ENCODE results near the gene PAK6. TPM values are rescaled to one million over a fixed set of nuclear protein-coding genes. Genes with fewer than 3 reads are reported as not detected.
A peak's percentile ranks its signal among the peaks of the same experiment; 100 is the strongest.

PAK6 gene
- total and polyA plus RNA-seq, 9 of the 15 experiments (the other 6 are each of a cell fraction or from before 2014, with no cell fraction given), result 0.03 to 0.74 (median 0.16) TPM; not detected in 2

- TF ChIP-seq, protein P1, sequence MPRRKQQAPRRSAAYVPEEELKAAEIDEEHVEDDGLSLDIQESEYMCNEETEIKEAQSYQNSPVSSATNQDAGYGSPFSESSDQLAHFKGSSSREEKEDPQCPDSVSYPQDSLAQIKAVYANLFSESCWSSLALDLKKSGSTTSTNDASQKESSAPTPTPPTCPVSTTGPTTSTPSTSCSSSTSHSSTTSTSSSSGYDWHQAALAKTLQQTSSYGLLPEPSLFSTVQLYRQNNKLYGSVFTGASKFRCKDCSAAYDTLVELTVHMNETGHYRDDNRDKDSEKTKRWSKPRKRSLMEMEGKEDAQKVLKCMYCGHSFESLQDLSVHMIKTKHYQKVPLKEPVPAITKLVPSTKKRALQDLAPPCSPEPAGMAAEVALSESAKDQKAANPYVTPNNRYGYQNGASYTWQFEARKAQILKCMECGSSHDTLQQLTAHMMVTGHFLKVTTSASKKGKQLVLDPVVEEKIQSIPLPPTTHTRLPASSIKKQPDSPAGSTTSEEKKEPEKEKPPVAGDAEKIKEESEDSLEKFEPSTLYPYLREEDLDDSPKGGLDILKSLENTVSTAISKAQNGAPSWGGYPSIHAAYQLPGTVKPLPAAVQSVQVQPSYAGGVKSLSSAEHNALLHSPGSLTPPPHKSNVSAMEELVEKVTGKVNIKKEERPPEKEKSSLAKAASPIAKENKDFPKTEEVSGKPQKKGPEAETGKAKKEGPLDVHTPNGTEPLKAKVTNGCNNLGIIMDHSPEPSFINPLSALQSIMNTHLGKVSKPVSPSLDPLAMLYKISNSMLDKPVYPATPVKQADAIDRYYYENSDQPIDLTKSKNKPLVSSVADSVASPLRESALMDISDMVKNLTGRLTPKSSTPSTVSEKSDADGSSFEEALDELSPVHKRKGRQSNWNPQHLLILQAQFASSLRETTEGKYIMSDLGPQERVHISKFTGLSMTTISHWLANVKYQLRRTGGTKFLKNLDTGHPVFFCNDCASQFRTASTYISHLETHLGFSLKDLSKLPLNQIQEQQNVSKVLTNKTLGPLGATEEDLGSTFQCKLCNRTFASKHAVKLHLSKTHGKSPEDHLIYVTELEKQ (CRISPR knock-in tag; IDR thresholded peaks at IDR 0.05), result no peak
- no peak for TF ChIP-seq GABPB1 (CRISPR knock-in tag; IDR thresholded peaks at IDR 0.05)
- no peak for TF ChIP-seq ZNF263 (CRISPR knock-in tag; IDR thresholded peaks at IDR 0.05; ENCODE audit: borderline replicate concordance)
- TF ChIP-seq E2F3 (CRISPR knock-in tag; IDR thresholded peaks at IDR 0.05), result no peak
- peak; percentile 75 for TF ChIP-seq MAFG (tag; conservative IDR thresholded peaks at IDR 0.05)
- no peak for TF ChIP-seq KDM1A (IDR thresholded peaks at IDR 0.05)
- no peak for TF ChIP-seq PHB (CRISPR knock-in tag; IDR thresholded peaks at IDR 0.05)
- TF ChIP-seq FOSL1 (tag; conservative IDR thresholded peaks at IDR 0.05), result 0 out of 2 replicates have a peak, but pooled peaks have one; percentile 29
- TF ChIP-seq TAF7 (tag; IDR thresholded peaks at IDR 0.05), result no peak
- no peak for TF ChIP-seq JUNB (CRISPR knock-in tag; conservative IDR thresholded peaks at IDR 0.05)
- no peak for TF ChIP-seq POU5F1 (IDR thresholded peaks at IDR 0.05; ENCODE audit: borderline replicate concordance, low read depth, low read length, partially characterized antibody)
- TF ChIP-seq, protein P2, sequence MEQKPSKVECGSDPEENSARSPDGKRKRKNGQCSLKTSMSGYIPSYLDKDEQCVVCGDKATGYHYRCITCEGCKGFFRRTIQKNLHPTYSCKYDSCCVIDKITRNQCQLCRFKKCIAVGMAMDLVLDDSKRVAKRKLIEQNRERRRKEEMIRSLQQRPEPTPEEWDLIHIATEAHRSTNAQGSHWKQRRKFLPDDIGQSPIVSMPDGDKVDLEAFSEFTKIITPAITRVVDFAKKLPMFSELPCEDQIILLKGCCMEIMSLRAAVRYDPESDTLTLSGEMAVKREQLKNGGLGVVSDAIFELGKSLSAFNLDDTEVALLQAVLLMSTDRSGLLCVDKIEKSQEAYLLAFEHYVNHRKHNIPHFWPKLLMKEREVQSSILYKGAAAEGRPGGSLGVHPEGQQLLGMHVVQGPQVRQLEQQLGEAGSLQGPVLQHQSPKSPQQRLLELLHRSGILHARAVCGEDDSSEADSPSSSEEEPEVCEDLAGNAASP (IDR thresholded peaks at IDR 0.05), result no peak
- no peak for TF ChIP-seq ETV1 (tag; conservative IDR thresholded peaks at IDR 0.05; ENCODE audit: low read depth)
- TF ChIP-seq CHD2 (IDR thresholded peaks at IDR 0.05; ENCODE audit: low read depth, low read length), result no peak
- no peak for TF ChIP-seq LCOR (CRISPR knock-in tag; IDR thresholded peaks at IDR 0.05)
- no peak for TF ChIP-seq ZNF668 (CRISPR knock-in tag; IDR thresholded peaks at IDR 0.05)
- TF ChIP-seq GABPB2 (CRISPR knock-in tag; conservative IDR thresholded peaks at IDR 0.05), result no peak
- TF ChIP-seq ZZZ3 (IDR thresholded peaks at IDR 0.05), result no peak
- TF ChIP-seq ILK (tag; IDR thresholded peaks at IDR 0.05; ENCODE audit: borderline replicate concordance, low read depth), result no peak
Observed at GRCh38 chr15:40234783-40235182, 4.1 kb upstream of the PAK6 start (continued).

Measured in K562 (cell line).